ENCODE measurements around the gene RNASEL. TPM values are rescaled to one million over a fixed set of nuclear protein-coding genes. Genes with fewer than 3 reads are reported as not detected.

Gene RNASEL
- total and polyA plus RNA-seq, 2 of the 13 experiments (the other 11 are each of a cell fraction or from before 2014, with no cell fraction given), result 0.05 to 0.20 TPM

- TF ChIP-seq, protein P1, sequence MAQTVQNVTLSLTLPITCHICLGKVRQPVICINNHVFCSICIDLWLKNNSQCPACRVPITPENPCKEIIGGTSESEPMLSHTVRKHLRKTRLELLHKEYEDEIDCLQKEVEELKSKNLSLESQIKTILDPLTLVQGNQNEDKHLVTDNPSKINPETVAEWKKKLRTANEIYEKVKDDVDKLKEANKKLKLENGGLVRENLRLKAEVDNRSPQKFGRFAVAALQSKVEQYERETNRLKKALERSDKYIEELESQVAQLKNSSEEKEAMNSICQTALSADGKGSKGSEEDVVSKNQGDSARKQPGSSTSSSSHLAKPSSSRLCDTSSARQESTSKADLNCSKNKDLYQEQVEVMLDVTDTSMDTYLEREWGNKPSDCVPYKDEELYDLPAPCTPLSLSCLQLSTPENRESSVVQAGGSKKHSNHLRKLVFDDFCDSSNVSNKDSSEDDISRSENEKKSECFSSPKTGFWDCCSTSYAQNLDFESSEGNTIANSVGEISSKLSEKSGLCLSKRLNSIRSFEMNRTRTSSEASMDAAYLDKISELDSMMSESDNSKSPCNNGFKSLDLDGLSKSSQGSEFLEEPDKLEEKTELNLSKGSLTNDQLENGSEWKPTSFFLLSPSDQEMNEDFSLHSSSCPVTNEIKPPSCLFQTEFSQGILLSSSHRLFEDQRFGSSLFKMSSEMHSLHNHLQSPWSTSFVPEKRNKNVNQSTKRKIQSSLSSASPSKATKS (CRISPR knock-in tag; IDR thresholded peaks at IDR 0.05), result no peak
- no peak for TF ChIP-seq ZNF776 (CRISPR knock-in tag; IDR thresholded peaks at IDR 0.05)
- TF ChIP-seq SYNCRIP (IDR thresholded peaks at IDR 0.05; ENCODE audit: insufficient read depth, low read depth, low read length), result no peak
- TF ChIP-seq HNF1A (IDR thresholded peaks at IDR 0.05; ENCODE audit: low read depth), result no peak
- TF ChIP-seq HNF1A (CRISPR knock-in tag; IDR thresholded peaks at IDR 0.05; ENCODE audit: borderline replicate concordance), result no peak
- TF ChIP-seq SETDB1 (CRISPR knock-in tag; IDR thresholded peaks at IDR 0.05; ENCODE audit: borderline replicate concordance), result no peak
- TF ChIP-seq PHF21A (CRISPR knock-in tag; IDR thresholded peaks at IDR 0.05), result no peak
- no peak for TF ChIP-seq ZZZ3 (CRISPR knock-in tag; IDR thresholded peaks at IDR 0.05; ENCODE audit: borderline replicate concordance)
- TF ChIP-seq CBX2 (IDR thresholded peaks at IDR 0.05; ENCODE audit: low read depth, low read length), result no peak
- no peak for TF ChIP-seq CBX2 (CRISPR knock-in tag; IDR thresholded peaks at IDR 0.05; ENCODE audit: low read depth)
- TF ChIP-seq ZNF83 (CRISPR knock-in tag; IDR thresholded peaks at IDR 0.05; ENCODE audit: borderline replicate concordance), result no peak
- TF ChIP-seq SALL2 (CRISPR knock-in tag; IDR thresholded peaks at IDR 0.05), result no peak
- no peak for TF ChIP-seq TRIM22 (IDR thresholded peaks at IDR 0.05)
- TF ChIP-seq, protein P2, sequence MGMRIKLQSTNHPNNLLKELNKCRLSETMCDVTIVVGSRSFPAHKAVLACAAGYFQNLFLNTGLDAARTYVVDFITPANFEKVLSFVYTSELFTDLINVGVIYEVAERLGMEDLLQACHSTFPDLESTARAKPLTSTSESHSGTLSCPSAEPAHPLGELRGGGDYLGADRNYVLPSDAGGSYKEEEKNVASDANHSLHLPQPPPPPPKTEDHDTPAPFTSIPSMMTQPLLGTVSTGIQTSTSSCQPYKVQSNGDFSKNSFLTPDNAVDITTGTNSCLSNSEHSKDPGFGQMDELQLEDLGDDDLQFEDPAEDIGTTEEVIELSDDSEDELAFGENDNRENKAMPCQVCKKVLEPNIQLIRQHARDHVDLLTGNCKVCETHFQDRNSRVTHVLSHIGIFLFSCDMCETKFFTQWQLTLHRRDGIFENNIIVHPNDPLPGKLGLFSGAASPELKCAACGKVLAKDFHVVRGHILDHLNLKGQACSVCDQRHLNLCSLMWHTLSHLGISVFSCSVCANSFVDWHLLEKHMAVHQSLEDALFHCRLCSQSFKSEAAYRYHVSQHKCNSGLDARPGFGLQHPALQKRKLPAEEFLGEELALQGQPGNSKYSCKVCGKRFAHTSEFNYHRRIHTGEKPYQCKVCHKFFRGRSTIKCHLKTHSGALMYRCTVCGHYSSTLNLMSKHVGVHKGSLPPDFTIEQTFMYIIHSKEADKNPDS (CRISPR knock-in tag; IDR thresholded peaks at IDR 0.05), result no peak
These were observed 27.6 kb downstream of the RNASEL start (continued) for GRCh38 chr1:182561456-182561855.
